ENCODE data around the gene GDF9. TPM values are rescaled to one million over a fixed set of nuclear protein-coding genes. Genes with fewer than 3 reads are reported as not detected.

Gene GDF9
- total RNA-seq, 4 donors from 2014 or later, result 0.23 to 0.37 (median 0.31) TPM; not detected in 1

GRCh38 chr5:132840313-132840712 lies 26.0 kb downstream of the GDF9 start:
- WGBS, 2 donors (ENCODE audit: low coverage in 1 of 2), result 50 to 67% methylated on average over 2 to 3 of the region's 3 CpGs
- H3K27ac ChIP-seq, result peak overlapping the region in 3 of 4 donors; percentile 76 to 81 (median 77)
- H3K4me1 ChIP-seq, result peaks cover 0 to 14% (median 6%) of the 10 kb centered on the region in 3 donors
- H3K36me3 ChIP-seq, result no peaks in the 10 kb centered on the region
- H3K27me3 ChIP-seq, result no peaks in the 10 kb centered on the region
- no peaks in the 10 kb centered on the region for H3K9me3 ChIP-seq
- TF ChIP-seq POLR2AphosphoS5 (IDR thresholded peaks at IDR 0.05) (no peak), EP300 (IDR thresholded peaks at IDR 0.05) (no peak), POLR2A (IDR thresholded peaks at IDR 0.05) (no peak), CTCF (IDR thresholded peaks at IDR 0.05) (no peak)
- no peak for ATAC-seq
- no peak overlapping the region for H3K4me3 ChIP-seq

- no peak for TF ChIP-seq CTCF (IDR thresholded peaks at IDR 0.05)
- TF ChIP-seq POLR2AphosphoS5 (IDR thresholded peaks at IDR 0.05), result no peak
- no peak for TF ChIP-seq EP300 (IDR thresholded peaks at IDR 0.05)
- TF ChIP-seq POLR2A (IDR thresholded peaks at IDR 0.05), result no peak
- WGBS, 2 donors (ENCODE audit: low coverage in 1 of 2), result 59 to 63% methylated on average over 2 to 8 of the region's 8 CpGs
- H3K27ac ChIP-seq, result peak overlapping the region in 3 of 4 donors; percentile 76 to 81 (median 77)
These were observed 26.6 kb downstream of the GDF9 start for GRCh38 chr5:132839426-132840301.

GRCh38 chr5:132838516-132839282 lies 27.6 kb downstream of the GDF9 start:
- WGBS, 2 donors (ENCODE audit: low coverage in 1 of 2), result 80% methylated on average over 3 of the region's 3 CpGs; no CpG with 5 or more reads in 1 of the 2 donors
- no peak for ATAC-seq
- TF ChIP-seq POLR2AphosphoS5 (IDR thresholded peaks at IDR 0.05) (no peak), POLR2A (IDR thresholded peaks at IDR 0.05) (no peak), EP300 (IDR thresholded peaks at IDR 0.05) (no peak), CTCF (IDR thresholded peaks at IDR 0.05) (no peak)
- peak overlapping the region in 2 of 4 donors; percentile 76 to 81 for H3K27ac ChIP-seq
- H3K4me3 ChIP-seq, result no peak overlapping the region
- no peaks in the 10 kb centered on the region for H3K27me3 ChIP-seq
- H3K36me3 ChIP-seq, result no peaks in the 10 kb centered on the region
- H3K9me3 ChIP-seq, result no peaks in the 10 kb centered on the region
- H3K4me1 ChIP-seq, result peaks cover 0 to 14% (median 6%) of the 10 kb centered on the region in 3 donors

More at GRCh38 chr5:132839426-132840301, 26.6 kb downstream of the GDF9 start:
- Histone ChIP-seq H3K27me3 (no peaks in the 10 kb centered on the region), H3K4me1 (peaks cover 0 to 14% (median 6%) of the 10 kb centered on the region in 3 donors), H3K4me3 (no peak overlapping the region), H3K36me3 (no peaks in the 10 kb centered on the region), H3K9me3 (no peaks in the 10 kb centered on the region)
- peak; percentile 48 for ATAC-seq

- ATAC-seq, result no peak
- 63 to 75% methylated on average over 2 of the region's 2 CpGs for WGBS, 2 donors (ENCODE audit: low coverage in 1 of 2)
These were observed 28.4 kb downstream of the GDF9 start for GRCh38 chr5:132837868-132838267.

More at GRCh38 chr5:132837868-132838267, 28.4 kb downstream of the GDF9 start:
- Histone ChIP-seq H3K36me3 (no peaks in the 10 kb centered on the region), H3K4me1 (peaks cover 0 to 14% (median 6%) of the 10 kb centered on the region in 3 donors), H3K4me3 (no peak overlapping the region), H3K27ac (no peak overlapping the region), H3K9me3 (no peaks in the 10 kb centered on the region), H3K27me3 (no peaks in the 10 kb centered on the region)
- no peak for TF ChIP-seq CTCF (IDR thresholded peaks at IDR 0.05)
